ENCODE results near the gene PCGF6.
A peak's percentile ranks its signal among the peaks of the same experiment; 100 is the strongest.
"Not testable (repeated sequence)": the region's sequence is repeated elsewhere in the genome, so short reads cannot be mapped to it uniquely, and the experiment has no call there.

PCGF6 gene

GRCh38 chr10:103350517-103351260 is at the start of gene PCGF6:
PCGF6 (minus strand) TSS chr10:103351140; CDS start chr10:103351066, 74 bp downstream.
- DNase-seq: peak; percentile 64

GRCh38 chr10:103397191-103397825 is 46.4 kb upstream of the PCGF6 start:
- DNase-seq: no peak

GRCh38 chr10:103396789-103397087 is 45.8 kb upstream of the PCGF6 start:
- DNase-seq: no peak

- DNase-seq: peak; percentile 83
These were observed 45.3 kb upstream of the PCGF6 start, which contains the start of the genes ATP5MK and PDCD11 for GRCh38 chr10:103396067-103396788. ATP5MK (minus strand) TSS chr10:103396475; CDS start chr10:103392457, 4,018 bp downstream. PDCD11 (plus strand) TSS chr10:103396626; CDS start chr10:103398427, 1,801 bp downstream.

- no peak for DNase-seq
These were observed 44.8 kb upstream of the PCGF6 start for GRCh38 chr10:103395754-103396066.

- no peak for DNase-seq
These were observed 43.2 kb upstream of the PCGF6 start for GRCh38 chr10:103394180-103394579.

- no peak for DNase-seq
These were observed 31.8 kb upstream of the PCGF6 start for GRCh38 chr10:103382769-103383168.

GRCh38 chr10:103374263-103374662 is 23.3 kb upstream of the PCGF6 start:
- no peak for DNase-seq

GRCh38 chr10:103373544-103373943 is 22.6 kb upstream of the PCGF6 start:
- DNase-seq: no peak

GRCh38 chr10:103367782-103368518 is 17.0 kb upstream of the PCGF6 start, which contains the start of gene TAF5:
TAF5 (plus strand) TSS chr10:103367976; CDS start chr10:103367990, 14 bp downstream.
- peak; percentile 85 for DNase-seq

- no peak for DNase-seq
These were observed 16.4 kb upstream of the PCGF6 start for GRCh38 chr10:103367379-103367781.

- not testable (repeated sequence) for DNase-seq
These were observed 9.9 kb upstream of the PCGF6 start for GRCh38 chr10:103360791-103361190.

- DNase-seq: not testable (repeated sequence)
These were observed 8.6 kb upstream of the PCGF6 start for GRCh38 chr10:103359493-103359892.

GRCh38 chr10:103355906-103356599 is 5.1 kb upstream of the PCGF6 start:
- no peak for DNase-seq

GRCh38 chr10:103354567-103354966 is 3.6 kb upstream of the PCGF6 start:
- not testable (repeated sequence) for DNase-seq

- DNase-seq: no peak
These were observed 2.3 kb upstream of the PCGF6 start for GRCh38 chr10:103353281-103353680.

- DNase-seq: no peak
These were observed 794 bp downstream of the PCGF6 start for GRCh38 chr10:103350175-103350516.

- DNase-seq: no peak
These were observed 14.6 kb downstream of the PCGF6 start for GRCh38 chr10:103336370-103336769.

- DNase-seq: no peak
These were observed 16.4 kb downstream of the PCGF6 start for GRCh38 chr10:103334567-103334966.

- DNase-seq: no peak
These were observed 16.9 kb downstream of the PCGF6 start for GRCh38 chr10:103333934-103334520.

- DNase-seq: no peak
These were observed 23.0 kb downstream of the PCGF6 start for GRCh38 chr10:103327906-103328305.

GRCh38 chr10:103316087-103316486 is 34.9 kb downstream of the PCGF6 start:
- DNase-seq: no peak
